GM19240 (cell line): ENCODE measurements around the gene BCAN.

ENCODE experiments used
- DNase-seq: peaks from one replicate; pipeline ENCODE4 v3.0.0; 2011; ENCODE audit warnings: low spot score; ENCODE audit not compliant: insufficient read length

BCAN gene

DNA sequence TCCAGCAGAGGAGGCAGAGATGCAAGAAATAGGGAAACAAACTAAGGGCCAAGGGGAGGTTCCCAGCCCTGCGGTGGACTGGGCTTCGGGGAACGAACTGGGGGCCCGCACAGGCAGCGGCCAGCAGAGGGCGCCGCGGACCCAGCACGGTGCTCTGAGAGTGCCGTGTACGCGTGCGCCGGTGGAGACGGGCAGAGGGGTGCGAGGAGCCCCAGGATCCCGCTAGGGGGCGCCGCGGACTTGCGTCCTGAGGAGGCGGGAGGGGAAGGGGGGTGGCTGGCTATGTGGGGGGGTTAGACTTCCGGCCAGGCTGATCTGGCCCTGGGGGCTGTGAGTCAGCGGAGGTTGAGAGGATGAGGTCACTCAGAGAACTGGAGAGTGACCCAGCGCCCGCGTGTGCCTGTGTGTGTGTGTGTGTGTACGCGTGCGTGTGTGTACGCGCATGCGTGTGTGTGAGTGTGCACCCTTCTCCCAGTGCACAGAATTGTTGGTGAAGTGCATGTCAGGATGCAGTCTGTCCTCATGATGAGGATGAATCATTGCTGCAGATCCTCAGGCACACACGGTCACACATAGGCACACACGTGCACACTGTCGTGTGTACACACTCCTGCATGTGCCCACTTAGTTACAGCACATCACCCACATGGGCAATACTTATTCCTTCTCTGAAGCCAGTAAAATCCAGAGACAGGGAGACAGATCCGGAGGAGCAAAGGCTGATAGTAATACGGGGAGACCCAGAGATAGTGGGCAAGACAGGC lies 18.3 kb downstream of the BCAN start:
- peak; percentile 95 for DNase-seq

DNA sequence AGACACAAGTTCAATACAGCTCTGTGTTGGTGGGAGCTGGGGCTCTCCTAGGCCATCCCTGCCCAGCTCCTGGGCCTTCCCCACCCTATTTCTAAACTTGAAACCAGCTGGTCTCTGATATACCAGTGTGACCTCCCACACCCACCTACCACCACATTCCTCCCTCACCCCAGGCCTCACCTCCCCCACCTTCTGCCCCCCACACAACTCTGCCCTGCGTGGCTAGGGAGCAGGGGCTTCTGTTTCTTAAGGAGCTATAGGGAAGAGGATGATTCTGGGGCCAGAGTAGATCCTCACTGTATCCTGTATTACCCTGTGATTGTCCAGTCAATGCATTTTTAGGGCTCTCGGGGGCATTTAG lies 18.8 kb downstream of the BCAN start:
- DNase-seq = no peak

DNA sequence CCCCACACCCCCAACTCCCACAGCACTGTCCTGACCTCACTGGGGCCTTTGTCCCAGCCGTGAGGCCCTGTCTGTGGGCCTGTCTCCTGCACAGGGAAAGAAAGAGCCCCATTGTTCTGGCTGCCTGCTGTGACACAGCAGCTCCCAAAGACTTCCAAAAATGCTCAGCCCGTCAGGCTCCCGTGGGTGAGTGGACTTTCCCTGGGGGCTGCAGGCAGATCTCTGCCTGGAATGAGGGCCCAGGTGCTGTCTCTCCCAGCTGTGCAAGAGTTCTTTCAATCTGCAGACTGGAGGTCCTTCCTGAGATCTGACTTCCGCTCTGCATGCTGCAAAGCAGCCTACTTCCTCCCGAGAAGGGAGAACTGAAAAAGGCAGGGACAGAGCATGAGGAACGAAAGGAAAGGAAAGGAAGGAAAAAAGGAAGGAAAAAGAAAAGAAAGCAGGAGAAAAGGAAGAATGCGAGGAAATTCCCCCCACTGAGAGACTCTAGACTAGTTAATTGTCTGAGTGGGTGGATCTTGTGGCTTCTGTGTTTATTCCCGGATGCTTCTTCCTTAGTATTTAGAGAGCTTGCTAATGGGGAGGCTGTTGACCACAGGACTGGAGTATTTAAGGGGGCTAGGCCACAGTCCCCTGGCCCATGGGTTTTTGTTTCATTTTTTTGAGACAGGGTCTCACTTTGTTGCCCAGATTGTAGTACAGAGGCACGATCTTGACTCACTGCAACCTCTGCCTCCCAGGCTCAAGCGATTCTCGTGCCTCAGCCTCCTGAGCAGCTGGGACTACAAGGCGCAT lies 20.3 kb downstream of the BCAN start:
- no peak for DNase-seq

- no peak for DNase-seq
Observed at GRCh38 chr1:156662800-156663055, 20.8 kb downstream of the BCAN start.

- no peak for DNase-seq
Observed at GRCh38 chr1:156663178-156663577, 21.3 kb downstream of the BCAN start.

DNA sequence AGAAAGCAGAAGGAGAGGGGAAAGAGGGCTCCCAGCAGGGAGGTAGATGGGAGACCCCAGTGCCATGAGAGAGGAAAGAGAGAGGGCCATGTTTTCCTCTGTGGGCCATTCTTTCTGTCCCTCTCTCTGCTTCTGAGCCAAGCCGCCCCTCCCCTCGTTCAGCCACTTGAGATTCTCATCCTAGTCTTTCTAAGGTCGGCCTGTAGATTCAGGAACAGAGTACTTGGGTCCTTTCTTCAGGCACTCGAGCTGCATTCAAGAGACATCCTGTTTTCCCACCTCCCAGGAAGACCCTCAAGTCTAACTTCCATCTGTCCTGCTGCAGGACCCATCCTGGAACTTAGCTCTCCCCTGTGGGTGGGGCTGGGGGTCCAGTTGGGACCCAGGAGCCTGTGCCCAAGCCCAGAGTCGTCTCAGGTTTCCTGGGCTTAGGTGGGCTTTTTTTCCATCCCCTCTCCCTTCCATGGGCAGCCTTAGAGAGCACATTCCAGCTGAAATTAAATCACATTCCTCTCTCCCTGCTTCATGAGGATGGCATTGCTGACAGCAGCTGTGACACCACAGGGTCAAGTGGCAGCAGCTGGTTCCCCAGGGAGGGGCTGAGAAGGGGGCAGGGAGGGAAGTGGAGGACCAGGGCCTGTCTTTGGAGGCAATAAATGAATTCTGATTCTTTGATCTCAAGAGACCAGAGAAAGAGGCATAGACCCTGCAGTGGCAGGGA lies 22.3 kb downstream of the BCAN start:
- no peak for DNase-seq

DNA sequence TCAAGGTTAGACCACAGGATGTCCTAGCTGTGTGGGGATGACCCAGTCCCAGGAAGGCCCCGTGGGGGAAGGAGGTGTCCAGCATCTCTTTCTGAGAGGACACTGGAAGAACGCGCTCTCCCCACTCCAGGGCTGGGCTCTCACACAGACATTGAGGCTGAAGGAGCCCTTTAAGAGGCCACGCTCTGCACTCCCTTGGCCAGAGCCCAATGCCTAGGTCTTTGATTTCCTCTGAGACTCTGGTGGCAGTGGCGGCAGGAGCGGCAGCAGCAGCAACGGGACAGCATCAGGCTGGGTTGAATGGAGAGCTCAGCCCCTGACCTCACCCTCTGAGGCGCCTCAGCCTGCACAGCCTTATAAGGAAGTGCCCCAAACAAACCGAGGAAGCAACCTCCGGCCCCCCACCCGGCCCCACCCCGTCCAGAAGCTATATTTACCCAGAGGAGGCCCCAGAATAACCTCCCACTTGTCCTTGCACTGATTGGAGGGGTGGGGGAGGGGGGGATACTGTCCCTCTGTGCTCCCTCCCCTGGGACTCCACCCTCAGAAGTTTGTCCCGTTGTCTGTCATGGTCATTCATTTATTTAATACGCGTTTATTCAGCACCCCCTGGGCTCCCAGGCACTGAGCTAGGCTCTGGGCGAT lies 23.0 kb downstream of the BCAN start:
- peak; percentile 56 for DNase-seq

GRCh38 chr1:156665539-156665938 lies 23.6 kb downstream of the BCAN start:
- no peak for DNase-seq

- DNase-seq = no peak
Observed at GRCh38 chr1:156666862-156667609, 25.1 kb downstream of the BCAN start.

GRCh38 chr1:156667610-156667967 lies 25.7 kb downstream of the BCAN start:
- no peak for DNase-seq

GRCh38 chr1:156667968-156668709 lies 26.2 kb downstream of the BCAN start:
- DNase-seq = no peak

DNA sequence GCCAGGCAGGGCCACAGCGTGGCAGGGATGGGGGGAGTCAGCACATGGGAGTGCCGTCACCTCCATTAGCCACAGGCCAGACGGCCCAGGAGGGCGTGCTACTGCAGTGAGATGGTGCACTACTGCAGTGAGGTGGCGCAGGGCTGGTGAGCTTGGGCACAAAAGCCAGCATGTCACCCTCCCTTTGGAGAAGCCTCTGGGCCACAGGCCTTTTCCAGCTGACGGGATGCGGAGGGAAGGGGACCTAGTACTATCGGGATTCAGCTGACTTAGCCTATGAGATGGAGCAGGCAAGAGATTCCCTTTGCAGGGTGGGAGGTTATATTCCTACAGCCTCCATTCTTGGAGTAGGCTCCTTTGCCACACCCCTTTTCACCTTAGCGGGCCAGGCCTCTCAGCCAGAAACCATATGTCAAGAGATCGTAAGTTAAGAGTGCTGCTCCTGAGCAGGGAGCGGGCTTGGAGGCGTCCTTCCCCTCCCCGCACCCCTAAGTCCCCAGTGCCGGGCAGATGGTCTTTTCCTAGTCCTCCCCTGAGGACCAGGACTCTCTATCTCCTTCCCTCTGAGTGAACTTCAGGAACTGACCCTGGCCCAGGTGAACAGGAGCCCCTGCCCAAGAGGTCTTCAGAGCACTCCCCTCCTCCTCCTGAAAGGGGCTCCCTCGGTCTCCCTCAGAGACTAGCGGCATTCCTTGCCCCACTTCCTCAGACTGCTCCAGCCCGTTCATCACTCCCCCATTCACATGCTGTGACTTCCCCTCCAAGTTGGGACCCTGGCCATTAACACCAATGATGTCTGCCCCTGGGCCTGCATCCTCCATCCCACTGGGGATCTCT lies 27.1 kb downstream of the BCAN start:
- DNase-seq = no peak

GRCh38 chr1:156669794-156670193 lies 27.9 kb downstream of the BCAN start:
- no peak for DNase-seq

DNA sequence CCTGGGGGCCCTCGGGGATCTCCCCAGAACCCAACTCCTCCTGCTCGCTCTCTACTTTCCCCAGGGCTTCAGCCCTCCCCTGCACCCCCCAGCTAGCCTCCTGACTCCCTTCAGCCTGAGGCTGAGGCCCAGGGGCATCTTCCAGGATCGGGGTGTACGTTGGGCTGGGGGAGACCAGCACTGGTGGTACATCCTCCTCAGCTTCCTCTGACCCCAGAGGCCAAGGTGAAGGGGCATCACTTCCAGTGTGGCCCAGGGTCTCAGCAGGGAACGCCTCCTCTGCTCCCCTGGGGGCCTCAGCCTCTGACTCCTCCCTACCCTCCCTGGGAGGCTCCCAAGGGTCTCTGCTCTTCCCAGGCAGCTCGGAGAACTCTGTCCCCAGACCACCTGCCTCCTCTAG lies 28.4 kb downstream of the BCAN start:
- DNase-seq = no peak

DNA sequence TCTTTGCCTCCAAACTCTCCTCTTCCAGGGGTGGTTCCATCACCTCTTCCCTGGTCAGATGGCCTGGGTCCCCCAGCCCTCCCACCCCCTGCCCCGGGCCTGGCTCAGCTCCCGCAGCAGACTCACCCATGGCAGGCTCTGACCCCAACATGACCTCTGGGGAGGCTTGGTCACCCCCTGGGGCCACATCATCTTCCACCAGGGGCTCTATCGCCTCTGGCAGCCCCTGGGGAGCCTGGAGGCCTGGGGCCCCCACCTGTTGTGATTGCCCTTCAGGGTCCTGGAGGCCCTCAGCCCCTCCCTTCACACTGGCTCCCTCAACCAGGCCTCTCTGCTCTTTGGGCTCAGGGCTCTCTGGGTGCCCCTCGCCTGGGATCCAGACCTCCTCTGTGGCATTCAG lies 28.9 kb downstream of the BCAN start:
- no peak for DNase-seq

DNA sequence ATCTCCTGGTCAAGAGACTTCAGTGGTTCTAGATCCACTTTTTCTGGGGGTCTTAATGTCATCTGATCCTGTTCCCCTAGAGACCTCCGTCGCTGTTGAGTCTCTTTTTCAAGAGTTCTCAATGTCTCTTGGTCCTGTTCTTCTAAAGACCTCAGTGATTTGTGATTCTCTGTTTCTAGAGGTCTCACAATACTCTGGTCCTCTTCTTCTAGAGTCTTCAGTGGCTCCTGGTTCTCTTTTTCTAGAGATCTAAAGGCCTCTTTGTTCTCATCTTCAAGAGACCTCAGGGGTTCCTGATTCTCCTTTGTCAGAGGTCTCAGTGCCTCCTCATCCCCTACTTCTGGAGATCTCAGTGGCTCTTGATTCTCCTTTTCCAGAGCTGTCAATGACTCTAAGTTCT lies 29.9 kb downstream of the BCAN start:
- no peak for DNase-seq

- no peak for DNase-seq
Observed at GRCh38 chr1:156673387-156674121, 31.6 kb downstream of the BCAN start.

GRCh38 chr1:156675210-156676113 lies 33.5 kb downstream of the BCAN start:
- DNase-seq = no peak
